Sigmoid colon (tissue), 7 donors: ENCODE results near the gene CCDC190. TPM values are rescaled to one million over a fixed set of nuclear protein-coding genes. Genes with fewer than 3 reads are reported as not detected.

Experiments used
- DNase-seq: peaks from one replicate; pipeline ENCODE4 v3.0.0-alpha.2; 2019
- H3K27ac ChIP-seq, 4 donors: fragments of 200-600 bp; sonication (generic); one replicate each; pipeline ENCODE4 v1.5.1; 2016 to 2019; ENCODE audit warnings: mild to moderate bottlenecking in 1 of 4
- H3K27me3 ChIP-seq, 3 donors: fragments of 200-600 bp; sonication (generic); one replicate each; pipeline ENCODE4 v1.5.1; 2019; ENCODE audit warnings: mild to moderate bottlenecking in 1 of 3
- H3K36me3 ChIP-seq, 4 donors: fragments of 200-600 bp; sonication (generic); one replicate each; pipeline ENCODE4 v1.5.1; 2016 to 2019
- H3K4me1 ChIP-seq, 4 donors: fragments of 200-600 bp; sonication (generic); one replicate each; pipeline ENCODE4 v1.5.1; 2017 to 2019
- H3K4me3 ChIP-seq, 4 donors: fragments of 200-600 bp; sonication (generic); one replicate each; pipeline ENCODE4 v1.5.1; 2017 to 2019; ENCODE audit warnings: mild to moderate bottlenecking in 2 of 4, moderate library complexity in 1 of 4
- H3K9me3 ChIP-seq, 4 donors: fragments of 200-600 bp in 3 of 4; sonication (generic) in 3 of 4; one replicate each; pipeline versions ENCODE4 v1.5.1 to v1.6.1; 2013 to 2019
- EP300 ChIP-seq, 4 donors: sonication (generic); formaldehyde crosslinking; IDR thresholded peaks; one replicate each; pipeline ENCODE4 v1.6.1; 2017; ENCODE audit warnings: antibody characterized with exemption in 4 of 4
- POLR2A ChIP-seq, 2 donors: fragments of 450-650 bp; IDR thresholded peaks; one replicate each; pipeline ENCODE4 v1.6.1; 2016; ENCODE audit warnings: antibody characterized with exemption in 2 of 2, mild to moderate bottlenecking in 2 of 2, moderate library complexity in 2 of 2
- POLR2AphosphoS5 ChIP-seq, 4 donors: sonication (generic); formaldehyde crosslinking; IDR thresholded peaks; one replicate each; pipeline ENCODE4 v1.6.1; 2017; ENCODE audit warnings: antibody characterized with exemption in 4 of 4
- WGBS, 2 donors: extraction: QIAGEN DNeasy Blood & Tissue Kit; methylation state at CpG; one replicate each; pipeline ENCODE4 v1.1.7; 2013; 5-methylcytosine and 5-hydroxymethylcytosine counted together
- intact Hi-C: fragments of 100-400 bp; cut with DNase I; formaldehyde crosslinking; loops from one replicate; pipeline ENCODE4 v1.15.1; 2023
- polyA plus RNA-seq, 3 donors: library from polyadenylated mRNA; stranded (reverse); fragments of 200-250 nt; gene quantifications; one replicate each; pipeline ENCODE4 v1.2.3, GENCODE V29; 2013
- total RNA-seq, 4 donors: library from RNA; depleted of rRNA; stranded (reverse); fragments of >200 nt; gene quantifications; one replicate each; pipeline ENCODE4 v1.1.0, GENCODE V29; 2016
- TF ChIP-seq, protein P1 (sequence below), 4 experiments: fragments of 450-650 bp in 3 of 4; fragments of 200-600 bp in 1 of 4; IDR thresholded peaks; one replicate each; pipeline ENCODE4 v1.5.1; 2016 to 2019; ENCODE audit warnings: antibody characterized with exemption in 4 of 4, mild to moderate bottlenecking in 3 of 4, moderate library complexity in 2 of 4
- donor health status: healthy with polysubstance abuse.
- donor health status: Bipolar disorder and iron deficiency.
- donor health status: healthy.

The CCDC190 gene
- total and polyA plus RNA-seq, 7 donors, result not detected

DNA sequence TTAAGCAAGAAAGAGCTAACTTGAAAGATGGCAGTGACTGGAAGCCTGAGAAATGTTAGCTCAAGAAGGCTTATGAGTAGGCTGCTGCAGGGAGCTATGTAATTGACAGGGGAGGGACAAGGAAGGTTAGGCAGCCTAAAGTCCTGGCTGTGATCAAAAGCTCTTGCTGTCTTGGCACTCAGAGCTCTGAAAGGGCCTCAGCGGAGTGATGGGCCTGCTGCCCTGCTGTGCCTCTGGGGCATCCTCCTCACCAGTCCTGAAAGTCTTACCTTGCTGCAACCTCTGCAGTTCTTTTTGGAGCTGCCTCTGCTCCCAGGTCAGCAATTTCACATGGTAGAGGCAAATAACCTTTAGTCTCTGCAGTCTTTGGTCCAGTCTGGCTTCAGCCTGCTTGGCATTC lies 1.8 kb downstream of the CCDC190 start:
- Histone ChIP-seq H3K9me3 (no peaks in the 10 kb centered on the region), H3K36me3 (no peaks in the 10 kb centered on the region), H3K4me1 (peaks cover 0 to 15% (median 11%) of the 10 kb centered on the region in 4 donors), H3K4me3 (no peak overlapping the region), H3K27me3 (no peaks in the 10 kb centered on the region), H3K27ac (no peak overlapping the region)
- no peak for DNase-seq
- intact Hi-C loops, result no loop called here
- TF ChIP-seq EP300 (IDR thresholded peaks at IDR 0.05) (no peak), POLR2A (IDR thresholded peaks at IDR 0.05) (no peak), POLR2AphosphoS5 (IDR thresholded peaks at IDR 0.05) (no peak)
- 95 to 100% methylated on average over 1 of the region's 1 CpG for WGBS, 2 donors

DNA sequence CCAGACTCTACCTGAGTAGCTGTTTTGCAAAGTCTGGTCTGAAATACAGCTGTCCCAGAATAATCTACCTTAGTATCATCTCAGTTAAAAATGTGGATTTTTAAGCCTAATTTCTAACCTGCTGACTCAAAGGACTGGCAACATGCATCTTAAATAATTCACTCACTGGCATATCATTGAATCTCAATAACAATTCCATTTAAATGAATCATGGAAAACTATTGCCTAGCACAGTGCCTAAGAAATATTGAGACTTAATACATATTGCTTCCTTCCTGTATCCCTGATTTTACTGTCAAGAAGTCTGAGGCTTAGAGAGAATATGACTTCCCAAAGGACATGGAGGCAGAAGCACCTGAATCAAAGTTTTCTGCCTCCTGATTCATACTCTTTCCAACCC lies 3.1 kb downstream of the CCDC190 start:
- intact Hi-C loops, result no loop called here
- no peak for DNase-seq

DNA sequence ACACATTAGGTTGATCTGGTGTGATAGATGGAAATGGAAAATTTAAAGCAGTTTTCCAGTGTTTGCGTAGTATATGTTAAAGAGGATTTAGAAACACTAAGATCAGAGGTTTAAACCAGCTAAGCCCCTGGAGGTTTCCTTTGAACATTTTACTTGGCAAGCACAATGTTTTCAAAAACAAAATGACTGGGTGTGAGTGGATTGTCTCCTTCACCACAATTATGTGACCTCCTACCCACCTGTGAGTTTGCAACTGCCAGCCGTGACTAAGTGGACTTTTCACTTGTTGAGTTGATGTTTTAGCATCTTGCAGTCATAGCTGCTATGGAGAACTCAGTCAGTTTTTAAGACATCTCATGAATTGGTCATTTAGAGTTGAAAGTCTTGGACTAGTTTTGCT lies 4.7 kb downstream of the CCDC190 start:
- Histone ChIP-seq H3K4me1 (peaks cover 0 to 5% (median 4%) of the 10 kb centered on the region in 4 donors), H3K9me3 (no peaks in the 10 kb centered on the region), H3K36me3 (no peaks in the 10 kb centered on the region), H3K4me3 (no peak overlapping the region), H3K27ac (no peak overlapping the region), H3K27me3 (no peaks in the 10 kb centered on the region)
- DNase-seq, result no peak
- TF ChIP-seq POLR2AphosphoS5 (IDR thresholded peaks at IDR 0.05), result no peak
- no peak for TF ChIP-seq EP300 (IDR thresholded peaks at IDR 0.05)
- TF ChIP-seq, protein P1, sequence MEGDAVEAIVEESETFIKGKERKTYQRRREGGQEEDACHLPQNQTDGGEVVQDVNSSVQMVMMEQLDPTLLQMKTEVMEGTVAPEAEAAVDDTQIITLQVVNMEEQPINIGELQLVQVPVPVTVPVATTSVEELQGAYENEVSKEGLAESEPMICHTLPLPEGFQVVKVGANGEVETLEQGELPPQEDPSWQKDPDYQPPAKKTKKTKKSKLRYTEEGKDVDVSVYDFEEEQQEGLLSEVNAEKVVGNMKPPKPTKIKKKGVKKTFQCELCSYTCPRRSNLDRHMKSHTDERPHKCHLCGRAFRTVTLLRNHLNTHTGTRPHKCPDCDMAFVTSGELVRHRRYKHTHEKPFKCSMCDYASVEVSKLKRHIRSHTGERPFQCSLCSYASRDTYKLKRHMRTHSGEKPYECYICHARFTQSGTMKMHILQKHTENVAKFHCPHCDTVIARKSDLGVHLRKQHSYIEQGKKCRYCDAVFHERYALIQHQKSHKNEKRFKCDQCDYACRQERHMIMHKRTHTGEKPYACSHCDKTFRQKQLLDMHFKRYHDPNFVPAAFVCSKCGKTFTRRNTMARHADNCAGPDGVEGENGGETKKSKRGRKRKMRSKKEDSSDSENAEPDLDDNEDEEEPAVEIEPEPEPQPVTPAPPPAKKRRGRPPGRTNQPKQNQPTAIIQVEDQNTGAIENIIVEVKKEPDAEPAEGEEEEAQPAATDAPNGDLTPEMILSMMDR (IDR thresholded peaks at IDR 0.05), result no peak
- TF ChIP-seq POLR2A (IDR thresholded peaks at IDR 0.05), result no peak
- 81 to 89% methylated on average over 2 of the region's 2 CpGs for WGBS, 2 donors
- intact Hi-C loops, result no loop called here

More for the DNA sequence above, 3.1 kb downstream of the CCDC190 start:
- H3K27ac ChIP-seq, result no peak overlapping the region
- no peak for TF ChIP-seq EP300 (IDR thresholded peaks at IDR 0.05)
- no peak for TF ChIP-seq POLR2A (IDR thresholded peaks at IDR 0.05)
- no peak for TF ChIP-seq POLR2AphosphoS5 (IDR thresholded peaks at IDR 0.05)
- TF ChIP-seq, protein P1 (IDR thresholded peaks at IDR 0.05), result no peak
- H3K4me3 ChIP-seq, result no peak overlapping the region
- H3K4me1 ChIP-seq, result peaks cover 0 to 15% (median 11%) of the 10 kb centered on the region in 4 donors
- H3K27me3 ChIP-seq, result no peaks in the 10 kb centered on the region
- H3K9me3 ChIP-seq, result no peaks in the 10 kb centered on the region
- no peaks in the 10 kb centered on the region for H3K36me3 ChIP-seq

DNA sequence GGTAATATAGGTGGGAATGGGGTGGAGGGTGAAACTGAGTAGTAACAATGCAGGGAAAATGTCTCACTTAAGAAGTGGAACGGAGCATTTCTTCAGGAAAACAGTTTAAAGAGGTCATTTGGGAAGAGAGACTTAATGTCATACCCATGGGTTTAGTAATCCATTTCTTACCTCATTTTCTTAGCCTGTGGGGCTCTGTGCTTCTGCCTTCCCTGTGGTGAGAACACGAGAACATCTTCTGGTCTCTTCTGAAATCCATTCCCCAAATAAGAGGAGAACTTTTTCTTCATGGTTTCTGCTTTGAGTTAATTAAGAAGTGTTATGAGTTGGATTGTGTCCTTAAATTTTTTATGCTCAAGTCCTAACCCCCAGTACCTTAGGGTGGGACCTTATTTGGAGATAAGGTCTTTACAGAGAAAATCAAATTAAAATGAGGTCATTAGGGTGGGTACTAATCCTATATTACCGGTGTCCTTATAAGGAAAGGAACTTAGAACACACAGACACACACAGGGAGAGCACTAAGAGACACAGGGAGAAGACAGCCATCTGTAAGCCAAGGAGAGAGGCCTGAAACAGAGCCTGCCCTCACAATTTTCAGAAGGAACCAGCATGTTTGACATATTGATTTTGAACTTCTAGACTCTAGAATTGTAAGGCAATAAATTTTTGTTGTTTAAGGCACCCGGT lies 5.4 kb downstream of the CCDC190 start:
- Histone ChIP-seq H3K4me1 (no peaks in the 10 kb centered on the region), H3K36me3 (no peaks in the 10 kb centered on the region), H3K27ac (no peak overlapping the region), H3K27me3 (no peaks in the 10 kb centered on the region), H3K9me3 (no peaks in the 10 kb centered on the region), H3K4me3 (no peak overlapping the region)
- intact Hi-C loops, result loop anchor here (2.0 kb wide), 1 partner anchor 319 kb away; no protein-coding TSS in a partner anchor
- TF ChIP-seq POLR2A (IDR thresholded peaks at IDR 0.05), result no peak
- TF ChIP-seq, protein P1 (IDR thresholded peaks at IDR 0.05), result no peak
- TF ChIP-seq POLR2AphosphoS5 (IDR thresholded peaks at IDR 0.05), result no peak
- TF ChIP-seq EP300 (IDR thresholded peaks at IDR 0.05), result no peak
- 76 to 81% methylated on average over 4 of the region's 4 CpGs for WGBS, 2 donors
- DNase-seq, result no peak

DNA sequence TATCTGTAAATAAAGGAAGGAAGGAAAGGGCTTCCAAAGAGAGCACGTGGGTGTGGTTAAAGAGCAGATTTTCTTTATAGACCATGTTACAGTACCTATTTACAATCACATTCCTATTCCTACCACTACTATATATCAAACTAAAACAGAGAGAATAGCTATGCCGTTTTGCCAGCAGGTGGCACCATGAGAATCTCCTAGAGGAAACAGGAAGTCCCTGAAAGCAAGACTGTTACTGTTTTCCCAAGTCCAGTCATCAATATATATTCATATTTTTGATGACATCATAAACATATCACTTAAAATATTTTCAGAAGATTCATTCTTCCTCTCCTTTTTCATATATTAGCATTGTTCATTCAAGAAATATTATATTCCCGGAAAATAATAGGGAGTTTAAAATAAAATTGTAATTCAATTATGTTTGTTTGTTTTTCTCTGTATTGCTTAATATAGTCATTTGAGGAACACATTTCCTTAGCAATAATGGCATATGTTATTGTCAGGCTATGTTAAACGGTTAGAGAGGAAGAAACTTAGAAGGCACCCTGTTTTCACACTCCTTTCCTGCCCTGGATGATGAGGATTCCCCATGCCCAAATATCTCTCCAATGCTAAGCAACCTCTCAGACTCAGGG lies 6.6 kb downstream of the CCDC190 start:
- Histone ChIP-seq H3K4me1 (no peaks in the 10 kb centered on the region), H3K9me3 (no peaks in the 10 kb centered on the region), H3K27me3 (no peaks in the 10 kb centered on the region), H3K4me3 (no peak overlapping the region), H3K27ac (no peak overlapping the region), H3K36me3 (no peaks in the 10 kb centered on the region)
- TF ChIP-seq POLR2AphosphoS5 (IDR thresholded peaks at IDR 0.05) (no peak), EP300 (IDR thresholded peaks at IDR 0.05) (no peak), POLR2A (IDR thresholded peaks at IDR 0.05) (no peak)
- TF ChIP-seq, protein P1 (IDR thresholded peaks at IDR 0.05), result peak; percentile 12 to 64 (median 51)
- DNase-seq, result no peak
- WGBS, 2 donors, result 20 to 34% methylated on average over 4 of the region's 4 CpGs
- intact Hi-C loops, result loop anchor here (2.0 kb wide), 1 partner anchor 320 kb away; no protein-coding TSS in a partner anchor
